Stimulated activated CD4-positive, alpha-beta T cell treated with anti-CD3 and anti-CD28 coated beads, Interleukin-1b, Interleukin-23, amount 100 ng/mL, for 48 hours (primary cell): ENCODE data around the gene LMOD1.

Source experiments
- DNase-seq: peaks from one replicate; pipeline ENCODE4 v3.0.0-alpha.2; 2020

LMOD1 gene

GRCh38 chr1:201851949-201852348, 94.4 kb downstream of the LMOD1 start:
- DNase-seq: no peak

GRCh38 chr1:201850053-201850397, 96.3 kb downstream of the LMOD1 start:
- no peak for DNase-seq

- no peak for DNase-seq
Measured at GRCh38 chr1:201849372-201850052, 96.8 kb downstream of the LMOD1 start.

- DNase-seq: no peak
Measured at GRCh38 chr1:201848230-201848629, 98.1 kb downstream of the LMOD1 start.

DNA sequence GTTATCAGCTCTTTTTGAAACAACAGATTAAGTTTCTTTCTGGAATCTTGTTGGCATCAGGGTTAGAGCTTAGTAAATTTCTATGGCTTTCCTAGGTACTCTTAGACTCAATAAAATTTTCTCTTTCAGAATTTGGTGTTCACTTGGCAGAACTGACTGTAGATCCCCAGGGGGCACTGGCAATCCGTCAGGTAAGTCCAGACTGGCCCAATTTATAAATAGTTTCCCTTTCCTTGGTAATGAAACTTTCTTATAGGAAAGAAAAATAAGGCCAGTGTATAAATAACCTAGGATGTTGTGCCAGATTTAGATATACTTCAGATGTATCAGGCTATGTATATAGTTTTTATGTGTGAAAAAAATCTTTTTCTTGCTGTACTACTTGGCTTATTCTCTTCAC, 99.2 kb downstream of the LMOD1 start:
- DNase-seq: no peak
